IPS DF 4.7 (cell line): Measurements from ENCODE around the gene DNAJC30.
A peak's percentile ranks its signal among the peaks of the same experiment; 100 is the strongest.

Source experiments
- DNase-seq: peaks from one replicate; pipeline ENCODE4 v3.0.0-alpha.2; 2013; ENCODE audit warnings: low spot score; ENCODE audit errors: extremely low read depth

Gene DNAJC30

GRCh38 chr7:73708961-73709549 is 25.8 kb upstream of the DNAJC30 start:
- DNase-seq, result no peak

- DNase-seq, result no peak
These were observed 23.9 kb upstream of the DNAJC30 start for GRCh38 chr7:73707045-73707631.

GRCh38 chr7:73706126-73707044 is 23.1 kb upstream of the DNAJC30 start:
- no peak for DNase-seq

GRCh38 chr7:73705551-73705920 is 22.3 kb upstream of the DNAJC30 start:
- no peak for DNase-seq

GRCh38 chr7:73704640-73705550 is 21.6 kb upstream of the DNAJC30 start:
- DNase-seq, result no peak

GRCh38 chr7:73703757-73704639 is 20.7 kb upstream of the DNAJC30 start:
- peak; percentile 9 for DNase-seq

- no peak for DNase-seq
These were observed 20.0 kb upstream of the DNAJC30 start for GRCh38 chr7:73703225-73703624.

GRCh38 chr7:73702665-73703064 is 19.4 kb upstream of the DNAJC30 start:
- no peak for DNase-seq

- DNase-seq, result no peak
These were observed 19.0 kb upstream of the DNAJC30 start for GRCh38 chr7:73702226-73702625.

GRCh38 chr7:73701357-73701995 is 18.2 kb upstream of the DNAJC30 start:
- DNase-seq, result peak; percentile 71

- DNase-seq, result no peak
These were observed 17.4 kb upstream of the DNAJC30 start for GRCh38 chr7:73700581-73701134.

GRCh38 chr7:73700069-73700423 is 16.8 kb upstream of the DNAJC30 start:
- no peak for DNase-seq

- DNase-seq, result no peak
These were observed 16.3 kb upstream of the DNAJC30 start for GRCh38 chr7:73699370-73700068.

- DNase-seq, result no peak
These were observed 15.2 kb upstream of the DNAJC30 start for GRCh38 chr7:73698410-73698809.

- no peak for DNase-seq
These were observed 13.1 kb upstream of the DNAJC30 start for GRCh38 chr7:73696372-73696771.

- no peak for DNase-seq
These were observed 7.4 kb upstream of the DNAJC30 start for GRCh38 chr7:73690646-73691045.

GRCh38 chr7:73688288-73688687 is 5.0 kb upstream of the DNAJC30 start:
- no peak for DNase-seq

- DNase-seq, result no peak
These were observed 2.1 kb upstream of the DNAJC30 start for GRCh38 chr7:73685311-73685710.
